Natural killer cell (primary cell): ENCODE measurements around the gene PPP1R15B. TPM values are rescaled to one million over a fixed set of nuclear protein-coding genes. Genes with fewer than 3 reads are reported as not detected.

Experiments used
- ATAC-seq, 3 donors: fragments of 150-1000 bp in 2 of 3; fragments of 200-7000 bp in 1 of 3; cut with Tn5 transposase; 1 replicate in 1 of 3; 2 replicates in 2 of 3; pipeline ENCODE4 v1.10.0; 2021; ENCODE audit warnings: mild to moderate bottlenecking in 2 of 3, moderate library complexity in 2 of 3
- DNase-seq, 2 donors: peaks; one replicate each; pipeline versions ENCODE4 v3.0.0 to v3.0.0-alpha.2; 2013 to 2021; ENCODE audit warnings: mixed read lengths in 1 of 2
- H3K27ac ChIP-seq: one replicate; pipeline ENCODE4 v1.5.1; 2013; ENCODE audit warnings: mild to moderate bottlenecking, low read length
- H3K27me3 ChIP-seq: one replicate; pipeline ENCODE4 v1.6.1; 2013; ENCODE audit warnings: low read length; ENCODE audit not compliant: control insufficient read depth, insufficient read depth
- H3K36me3 ChIP-seq: one replicate; pipeline ENCODE4 v1.6.1; 2013; ENCODE audit warnings: low read length; ENCODE audit not compliant: control insufficient read depth, insufficient read depth
- H3K4me1 ChIP-seq: one replicate; pipeline ENCODE4 v1.6.1; 2013; ENCODE audit warnings: low read length; ENCODE audit not compliant: control insufficient read depth, insufficient read depth
- H3K4me3 ChIP-seq: one replicate; pipeline ENCODE4 v1.5.1; 2013; ENCODE audit warnings: low read length
- H3K9me3 ChIP-seq: one replicate; pipeline ENCODE4 v1.6.1; 2013; ENCODE audit warnings: low read length; ENCODE audit not compliant: control insufficient read depth, insufficient read depth
- H3K27ac Mint-ChIP-seq, 2 donors: one replicate each; pipeline ENCODE4 v1.8.0; 2022; ENCODE audit warnings: mild to moderate bottlenecking in 2 of 2, mixed read lengths in 2 of 2, moderate library complexity in 1 of 2
- H3K27me3 Mint-ChIP-seq, 2 donors: one replicate each; pipeline ENCODE4 v1.8.0; 2022; ENCODE audit warnings: low read depth in 2 of 2, mixed read lengths in 2 of 2
- H3K36me3 Mint-ChIP-seq: one replicate; pipeline ENCODE4 v1.8.0; 2022; ENCODE audit warnings: mixed read lengths
- H3K4me1 Mint-ChIP-seq, 2 donors: one replicate each; pipeline ENCODE4 v1.8.0; 2022; ENCODE audit warnings: mixed read lengths in 2 of 2
- H3K4me3 Mint-ChIP-seq: one replicate; pipeline ENCODE4 v1.8.0; 2022; ENCODE audit warnings: mild to moderate bottlenecking, moderate library complexity, mixed read lengths
- H3K9me3 Mint-ChIP-seq, 2 donors: one replicate each; pipeline ENCODE4 v1.8.0; 2022; ENCODE audit warnings: mixed read lengths in 2 of 2
- WGBS: methylation state at CpG from one replicate; pipeline ENCODE4 v1.1.7; 2013; ENCODE audit warnings: missing lambda C conversion rate; ENCODE audit not compliant: insufficient coverage; 5-methylcytosine and 5-hydroxymethylcytosine counted together
- intact Hi-C: fragments of 100-400 bp; cut with micrococcal nuclease; formaldehyde crosslinking; loops from one replicate; pipeline ENCODE4 v1.14.2; 2022
- total RNA-seq, 4 donors: library from RNA; stranded (reverse); fragments of 120-200 nt in 1 of 4; gene quantifications; one replicate each; pipeline versions ENCODE4 v1.2.3 to v1.2.4, GENCODE V29; 2013 to 2022
- TF ChIP-seq, protein P1 (sequence below): fragments of 200-600 bp; IDR thresholded peaks from one replicate; pipeline ENCODE4 v1.8.0; 2022; ENCODE audit warnings: antibody characterized with exemption

Gene PPP1R15B
- total RNA-seq, 3 donors from 2014 or later (not counting 1 experiment from before 2014, with no cell fraction given): 174 to 236 (median 222) TPM

DNA sequence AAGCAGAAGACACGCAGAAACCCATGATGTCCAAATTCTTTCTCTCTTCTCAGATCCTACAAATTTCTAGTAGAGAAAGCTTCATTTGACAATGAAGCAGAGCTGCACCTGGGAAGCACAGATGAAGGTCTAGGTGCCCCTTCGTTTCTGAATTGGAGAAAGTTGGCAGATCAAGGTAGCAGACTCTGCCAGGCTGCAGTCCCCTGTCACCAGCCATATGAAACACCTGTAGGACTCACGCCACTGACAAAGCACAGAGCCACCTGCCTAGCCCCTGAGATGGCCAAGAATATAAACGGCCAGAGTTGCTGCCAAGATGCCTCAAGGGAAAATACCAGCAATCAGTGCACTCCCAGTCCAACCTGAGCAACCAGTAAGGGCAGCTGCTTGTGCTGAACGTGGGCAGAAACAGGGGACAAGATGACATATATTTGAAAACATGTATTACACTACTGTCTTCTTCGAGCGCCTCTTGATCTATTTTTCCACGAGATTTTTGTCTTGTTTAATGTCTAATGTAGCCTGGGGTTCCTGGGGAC lies 31.3 kb downstream of the PPP1R15B start:
- H3K9me3 ChIP-seq: no peaks in the 10 kb centered on the region
- peaks cover 21% of the 10 kb centered on the region for H3K27me3 ChIP-seq
- no peak overlapping the region for H3K27ac Mint-ChIP-seq
- peaks cover 14 to 18% of the 10 kb centered on the region in 2 donors for H3K27me3 Mint-ChIP-seq
- TF ChIP-seq, protein P1, sequence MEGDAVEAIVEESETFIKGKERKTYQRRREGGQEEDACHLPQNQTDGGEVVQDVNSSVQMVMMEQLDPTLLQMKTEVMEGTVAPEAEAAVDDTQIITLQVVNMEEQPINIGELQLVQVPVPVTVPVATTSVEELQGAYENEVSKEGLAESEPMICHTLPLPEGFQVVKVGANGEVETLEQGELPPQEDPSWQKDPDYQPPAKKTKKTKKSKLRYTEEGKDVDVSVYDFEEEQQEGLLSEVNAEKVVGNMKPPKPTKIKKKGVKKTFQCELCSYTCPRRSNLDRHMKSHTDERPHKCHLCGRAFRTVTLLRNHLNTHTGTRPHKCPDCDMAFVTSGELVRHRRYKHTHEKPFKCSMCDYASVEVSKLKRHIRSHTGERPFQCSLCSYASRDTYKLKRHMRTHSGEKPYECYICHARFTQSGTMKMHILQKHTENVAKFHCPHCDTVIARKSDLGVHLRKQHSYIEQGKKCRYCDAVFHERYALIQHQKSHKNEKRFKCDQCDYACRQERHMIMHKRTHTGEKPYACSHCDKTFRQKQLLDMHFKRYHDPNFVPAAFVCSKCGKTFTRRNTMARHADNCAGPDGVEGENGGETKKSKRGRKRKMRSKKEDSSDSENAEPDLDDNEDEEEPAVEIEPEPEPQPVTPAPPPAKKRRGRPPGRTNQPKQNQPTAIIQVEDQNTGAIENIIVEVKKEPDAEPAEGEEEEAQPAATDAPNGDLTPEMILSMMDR: no peak
- WGBS: 84% methylated on average over 8 of the region's 8 CpGs
- DNase-seq (no peak), ATAC-seq (no peak)
- H3K4me3 ChIP-seq: no peak overlapping the region
- H3K36me3 Mint-ChIP-seq: no peaks in the 10 kb centered on the region
- H3K36me3 ChIP-seq: no peaks in the 10 kb centered on the region
- peaks cover 21% of the 10 kb centered on the region for H3K4me1 ChIP-seq
- intact Hi-C loops: no loop called here
- H3K4me3 Mint-ChIP-seq: no peak overlapping the region
- H3K27ac ChIP-seq: no peak overlapping the region
- H3K9me3 Mint-ChIP-seq: no peaks in the 10 kb centered on the region
- H3K4me1 Mint-ChIP-seq: peaks cover 11 to 12% of the 10 kb centered on the region in 2 donors

DNA sequence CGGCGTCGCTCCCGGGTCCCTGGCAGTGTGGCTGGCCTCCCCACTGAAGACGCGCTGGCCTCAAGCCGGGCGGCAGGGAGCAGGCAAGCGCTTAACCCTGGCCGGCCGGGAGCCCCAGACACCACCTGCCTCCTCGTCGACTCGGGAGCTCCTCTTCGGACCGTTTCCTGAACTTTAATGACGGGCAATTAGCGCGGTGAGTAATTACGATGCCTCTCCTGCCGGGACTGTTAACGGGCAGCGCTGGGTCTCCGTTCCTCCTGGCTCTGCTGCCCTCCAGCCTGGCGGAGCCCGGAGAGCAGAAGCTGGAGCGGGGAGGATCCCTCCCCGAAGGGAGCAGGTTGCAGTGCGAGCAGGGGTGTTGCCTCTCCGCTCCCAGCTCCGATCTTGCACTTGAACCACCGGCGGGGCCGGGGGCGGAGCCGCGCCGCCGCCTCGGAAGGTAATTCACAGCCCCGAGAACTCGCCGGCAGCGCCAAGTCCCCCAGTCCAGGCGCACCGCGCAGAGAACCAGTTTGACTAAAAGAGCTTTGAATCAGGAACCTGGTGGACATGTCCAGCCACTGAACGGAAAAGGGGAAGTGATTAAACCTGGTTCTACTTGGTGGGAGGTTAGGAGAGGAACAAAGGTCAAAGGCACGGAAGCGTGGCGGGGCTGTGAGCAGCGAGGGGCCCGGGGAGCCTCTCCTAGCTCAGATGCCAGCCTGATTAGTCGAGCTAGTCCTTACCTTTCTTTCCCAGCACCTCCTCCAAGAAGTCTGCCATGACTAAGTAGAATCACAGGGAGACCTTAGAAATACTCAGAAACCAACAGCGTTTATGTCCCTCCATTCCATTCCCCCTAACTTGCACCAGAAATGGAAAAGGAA lies 33.6 kb downstream of the PPP1R15B start:
- peak overlapping the region; percentile 89 for H3K4me3 Mint-ChIP-seq
- ATAC-seq (peak; percentile 63 to 79 (median 69)), DNase-seq (peak; percentile 31 to 68)
- H3K9me3 Mint-ChIP-seq: no peaks in the 10 kb centered on the region
- H3K9me3 ChIP-seq: no peaks in the 10 kb centered on the region
- intact Hi-C loops: no loop called here
- peaks cover 14 to 18% of the 10 kb centered on the region in 2 donors for H3K27me3 Mint-ChIP-seq
- TF ChIP-seq, protein P1: no peak
- H3K4me1 ChIP-seq: peaks cover 21% of the 10 kb centered on the region
- H3K36me3 ChIP-seq: no peaks in the 10 kb centered on the region
- H3K27ac ChIP-seq: no peak overlapping the region
- H3K27ac Mint-ChIP-seq: peak overlapping the region in 1 of 2 donors; percentile 50
- peaks cover 11 to 12% of the 10 kb centered on the region in 2 donors for H3K4me1 Mint-ChIP-seq
- peaks cover 21% of the 10 kb centered on the region for H3K27me3 ChIP-seq
- WGBS: 2% methylated on average over 54 of the region's 55 CpGs
- no peaks in the 10 kb centered on the region for H3K36me3 Mint-ChIP-seq
- peak overlapping the region; percentile 40 for H3K4me3 ChIP-seq

DNA sequence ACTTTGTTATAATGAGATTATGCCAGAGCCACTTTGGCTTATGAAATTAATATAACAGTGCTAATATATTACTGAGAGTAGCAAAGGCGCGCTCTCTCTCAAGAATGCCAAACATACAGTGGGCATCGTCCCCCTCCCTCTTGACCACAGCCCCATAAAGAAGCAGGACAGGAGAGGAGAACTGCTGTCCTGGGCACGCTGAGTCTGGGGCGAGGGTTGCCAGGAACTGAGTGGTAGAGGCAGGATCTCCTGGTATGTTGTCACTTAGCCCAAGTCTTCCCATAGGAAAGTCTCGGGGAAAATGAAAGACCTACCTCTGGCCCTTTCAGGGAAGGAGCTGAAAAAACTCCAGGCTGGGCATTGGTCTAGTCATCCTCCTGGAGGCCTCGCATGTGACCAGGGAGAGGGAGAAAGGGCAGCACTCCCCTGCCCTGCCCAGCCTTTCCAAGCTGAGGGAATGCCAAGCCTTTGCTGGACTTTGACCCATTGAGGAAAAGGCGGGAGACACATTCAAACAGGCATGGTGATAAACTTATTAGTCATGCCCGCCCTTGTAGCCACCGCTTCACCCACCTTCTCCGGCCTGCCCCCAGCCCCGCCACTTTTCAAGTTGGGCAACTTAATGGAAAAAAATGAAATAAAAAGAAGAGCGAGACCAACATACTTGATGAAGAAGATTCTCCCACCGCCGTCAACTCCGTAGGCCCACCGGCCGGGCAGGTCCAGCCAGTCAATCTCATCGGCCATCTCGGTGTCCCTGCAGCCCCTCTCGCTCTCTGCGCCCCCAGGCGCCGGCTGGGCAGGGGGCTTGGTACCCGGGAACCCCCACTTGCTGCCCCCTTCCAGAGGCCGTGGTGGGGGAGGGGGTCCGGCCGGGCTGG lies 34.5 kb downstream of the PPP1R15B start:
- Histone ChIP-seq H3K27ac (no peak overlapping the region), H3K9me3 (no peaks in the 10 kb centered on the region), H3K27me3 (peaks cover 21% of the 10 kb centered on the region), H3K4me3 (no peak overlapping the region), H3K4me1 (peaks cover 16% of the 10 kb centered on the region), H3K36me3 (no peaks in the 10 kb centered on the region)
- DNase-seq (no peak), ATAC-seq (no peak)
- TF ChIP-seq, protein P1: no peak
- Mint-ChIP-seq H3K4me1 (peaks cover 11 to 12% of the 10 kb centered on the region in 2 donors), H3K27me3 (peaks cover 14 to 20% of the 10 kb centered on the region in 2 donors), H3K27ac (no peak overlapping the region), H3K9me3 (no peaks in the 10 kb centered on the region), H3K36me3 (no peaks in the 10 kb centered on the region), H3K4me3 (peak overlapping the region; percentile 85)
- WGBS: 79% methylated on average over 28 of the region's 28 CpGs
- intact Hi-C loops: no loop called here
